ENCODE data around the gene RANBP3.

The RANBP3 gene

GRCh38 chr19:5959260-5960004 is 18.5 kb downstream of the RANBP3 start:
- DNase-seq, result no peak
- no peak for TF ChIP-seq GATA1 (IDR thresholded peaks at IDR 0.05; ENCODE audit: low read depth, low read length)
- TF ChIP-seq POLR2A (IDR thresholded peaks at IDR 0.05; ENCODE audit: low read length), result no peak

GRCh38 chr19:5958851-5959122 is 19.2 kb downstream of the RANBP3 start:
- no peak for DNase-seq
- no peak for TF ChIP-seq GATA1 (IDR thresholded peaks at IDR 0.05; ENCODE audit: low read depth, low read length)
- no peak for TF ChIP-seq POLR2A (IDR thresholded peaks at IDR 0.05; ENCODE audit: low read length)

GRCh38 chr19:5958074-5958850 is 19.7 kb downstream of the RANBP3 start:
- TF ChIP-seq POLR2A (IDR thresholded peaks at IDR 0.05; ENCODE audit: low read length), result no peak
- TF ChIP-seq GATA1 (IDR thresholded peaks at IDR 0.05; ENCODE audit: low read depth, low read length), result no peak
- DNase-seq, result no peak

GRCh38 chr19:5957170-5957569 is 20.8 kb downstream of the RANBP3 start:
- TF ChIP-seq GATA1 (IDR thresholded peaks at IDR 0.05; ENCODE audit: low read depth, low read length) (no peak), POLR2A (IDR thresholded peaks at IDR 0.05; ENCODE audit: low read length) (no peak)
- DNase-seq, result no peak

DNA sequence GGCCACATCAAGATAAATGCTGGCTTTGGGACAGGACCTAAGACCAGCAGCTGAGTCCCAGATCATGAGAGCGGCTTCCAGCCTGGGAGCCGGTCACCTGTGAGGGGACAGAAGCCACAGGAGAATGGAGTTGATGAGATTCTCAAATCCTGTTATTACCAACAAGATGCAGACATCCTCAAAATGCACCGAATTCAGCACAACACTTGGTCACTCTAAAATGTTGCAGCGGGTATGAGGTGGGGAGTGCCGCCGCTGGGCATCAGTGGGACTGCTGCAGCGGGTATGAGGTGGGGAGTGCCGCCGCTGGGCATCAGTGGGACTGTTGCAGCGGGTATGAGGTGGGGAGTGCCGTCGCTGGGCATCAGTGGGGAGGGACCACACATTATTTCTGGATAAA is 21.2 kb downstream of the RANBP3 start:
- TF ChIP-seq POLR2A (IDR thresholded peaks at IDR 0.05; ENCODE audit: low read length) (no peak), GATA1 (IDR thresholded peaks at IDR 0.05; ENCODE audit: low read depth, low read length) (no peak)
- no peak for DNase-seq

DNA sequence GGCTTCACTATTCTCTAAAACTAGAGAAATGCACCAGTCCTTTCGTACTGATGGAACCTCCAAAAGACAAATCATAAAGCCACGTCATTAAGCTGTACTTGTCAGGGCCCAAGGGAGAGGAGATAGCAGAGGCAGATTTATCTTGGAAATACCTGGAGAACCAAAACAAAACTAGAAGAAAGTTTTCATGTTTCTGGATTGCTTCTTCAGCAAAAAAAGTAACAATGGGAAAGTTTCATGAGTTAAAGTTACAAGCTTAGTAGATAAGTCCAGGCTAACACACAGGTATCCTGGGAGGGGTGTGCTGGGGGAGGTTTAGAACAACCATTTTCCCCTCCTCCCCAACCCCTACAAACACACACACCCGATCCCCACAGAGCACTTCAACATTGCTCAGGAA is 21.6 kb downstream of the RANBP3 start:
- TF ChIP-seq GATA1 (IDR thresholded peaks at IDR 0.05; ENCODE audit: low read depth, low read length) (no peak), POLR2A (IDR thresholded peaks at IDR 0.05; ENCODE audit: low read length) (no peak)

DNA sequence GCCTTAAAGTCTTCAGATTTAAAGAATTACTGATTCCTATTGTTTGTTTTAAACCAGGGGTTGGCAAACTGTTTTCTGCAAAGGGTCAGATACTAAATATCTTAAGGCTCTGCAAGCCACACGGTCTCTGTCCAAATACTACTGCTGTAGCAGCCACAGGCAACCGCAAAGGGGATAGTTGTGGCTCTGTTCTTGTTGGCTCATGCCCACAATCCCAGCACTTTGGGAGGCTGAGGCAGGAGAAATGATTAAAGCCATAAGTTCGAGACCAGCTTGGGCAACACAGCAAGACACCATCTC is 22.4 kb downstream of the RANBP3 start:
- TF ChIP-seq POLR2A (IDR thresholded peaks at IDR 0.05; ENCODE audit: low read length) (no peak), GATA1 (IDR thresholded peaks at IDR 0.05; ENCODE audit: low read depth, low read length) (no peak)
- DNase-seq, result no peak

More for the DNA sequence above, 21.6 kb downstream of the RANBP3 start:
- no peak for DNase-seq

DNA sequence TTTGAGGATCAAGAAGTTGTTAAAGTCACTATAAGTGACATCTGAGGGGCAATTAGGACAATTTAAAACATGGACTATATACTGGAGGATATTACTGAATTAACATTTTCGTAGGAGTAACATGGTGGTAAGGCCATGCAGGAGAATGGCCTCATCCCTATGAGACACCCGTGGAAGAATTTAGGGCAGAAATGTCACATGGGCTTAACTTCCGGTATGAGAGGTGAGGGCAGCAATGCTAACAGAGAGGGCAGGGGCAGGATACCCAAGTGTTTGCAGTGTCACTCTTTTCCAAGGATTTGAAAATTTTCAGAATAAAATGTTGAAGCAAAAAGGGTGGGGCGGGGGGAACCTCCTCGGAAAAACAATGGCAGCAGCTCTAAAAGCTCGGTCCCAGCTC is 23.6 kb downstream of the RANBP3 start:
- DNase-seq, result no peak
- TF ChIP-seq GATA1 (IDR thresholded peaks at IDR 0.05; ENCODE audit: low read depth, low read length), result no peak
- TF ChIP-seq POLR2A (IDR thresholded peaks at IDR 0.05; ENCODE audit: low read length), result no peak

DNA sequence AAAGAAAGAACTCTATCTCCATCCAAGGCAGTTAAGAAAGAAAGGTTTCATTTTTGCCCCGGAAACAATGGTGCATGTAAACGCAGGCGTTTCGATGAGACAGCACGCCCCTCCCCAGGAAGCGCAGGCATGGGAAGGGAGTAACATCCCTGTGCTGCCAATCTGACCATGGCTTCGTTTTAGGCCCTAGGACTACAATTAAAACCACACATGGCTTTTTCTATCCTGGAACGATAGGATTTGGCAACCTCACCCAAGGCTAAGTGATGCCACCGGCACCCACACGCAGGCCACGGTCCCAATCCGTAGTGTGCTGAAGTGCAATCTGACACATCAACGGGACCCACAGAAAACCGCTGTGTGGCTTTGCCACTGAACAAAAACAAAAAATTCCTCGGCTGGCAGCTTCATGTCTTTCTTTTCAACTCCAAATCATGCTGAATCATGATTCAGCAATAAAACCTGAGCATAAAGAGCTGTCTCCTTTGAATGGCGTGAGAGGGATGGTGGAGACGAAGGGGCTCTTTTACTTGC is 24.2 kb downstream of the RANBP3 start:
- TF ChIP-seq POLR2A (IDR thresholded peaks at IDR 0.05; ENCODE audit: low read length) (no peak), GATA1 (IDR thresholded peaks at IDR 0.05; ENCODE audit: low read depth, low read length) (no peak)
- no peak for DNase-seq

DNA sequence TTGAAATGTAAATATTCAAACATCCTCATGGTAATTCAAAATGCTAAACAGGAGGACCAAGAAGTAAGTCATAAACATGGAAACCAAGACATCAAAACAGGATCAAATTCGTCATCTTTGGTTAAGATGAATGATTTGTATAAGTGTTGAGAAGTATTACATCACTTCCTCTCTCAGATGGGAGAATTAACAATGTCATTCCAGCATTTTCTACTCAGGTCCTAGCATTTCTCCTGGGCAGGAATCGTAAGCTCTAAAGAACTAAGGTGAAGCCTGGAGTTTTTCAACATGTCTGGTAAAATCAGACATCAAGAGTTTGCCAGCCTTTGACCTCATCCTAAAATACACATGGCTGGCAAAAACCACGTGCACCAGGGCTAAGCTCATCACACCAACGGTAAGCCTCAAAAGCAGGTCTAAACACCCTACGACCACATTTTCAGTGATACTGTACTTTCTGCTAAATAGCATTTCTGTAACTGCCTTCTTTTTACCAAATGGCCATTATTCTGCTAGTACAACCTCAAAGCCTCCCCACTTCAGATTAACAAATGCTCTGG is 24.8 kb downstream of the RANBP3 start:
- TF ChIP-seq GATA1 (IDR thresholded peaks at IDR 0.05; ENCODE audit: low read depth, low read length), result no peak
- no peak for TF ChIP-seq POLR2A (IDR thresholded peaks at IDR 0.05; ENCODE audit: low read length)
- no peak for DNase-seq

DNA sequence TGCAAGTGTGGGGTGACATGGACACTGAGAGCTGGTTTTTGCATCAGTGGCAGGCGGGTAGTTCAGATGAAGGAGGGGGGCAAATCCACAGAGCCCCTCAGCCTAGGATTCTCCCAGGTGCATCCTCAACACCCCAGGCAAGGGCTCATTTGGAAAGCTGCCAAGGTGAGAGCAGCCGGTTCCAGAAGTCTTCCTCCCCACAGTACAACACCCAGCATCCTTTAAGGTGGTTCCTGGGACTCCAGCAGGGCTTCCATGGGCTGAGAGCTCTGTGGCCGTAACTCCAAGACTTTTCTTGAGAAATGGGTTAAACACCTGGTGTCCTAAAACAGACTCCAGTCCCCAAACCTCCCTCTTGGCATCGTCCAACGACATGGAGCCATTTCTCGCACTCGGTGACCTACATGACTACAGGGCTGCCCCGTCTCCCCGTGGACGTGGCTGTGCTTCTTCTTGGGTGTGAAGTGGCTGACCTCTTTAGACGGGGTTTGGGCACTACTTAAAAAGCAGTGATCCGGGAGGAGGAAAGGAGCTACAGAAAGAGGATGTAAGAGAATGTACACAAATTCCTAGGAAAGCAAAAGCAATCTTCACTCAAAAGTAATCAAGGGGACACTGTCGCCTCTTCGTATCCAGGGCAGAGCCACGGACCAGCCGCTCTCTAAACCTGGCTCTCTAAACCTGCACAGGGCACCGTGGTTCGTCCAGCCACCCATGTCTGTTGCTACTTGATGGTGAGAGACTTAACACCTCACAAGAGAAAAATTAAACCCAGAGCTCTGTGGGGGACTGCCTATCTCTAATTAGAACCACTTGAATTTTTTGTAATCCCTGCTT is 25.5 kb downstream of the RANBP3 start:
- no peak for TF ChIP-seq POLR2A (IDR thresholded peaks at IDR 0.05; ENCODE audit: low read length)
- no peak for TF ChIP-seq GATA1 (IDR thresholded peaks at IDR 0.05; ENCODE audit: low read depth, low read length)
- no peak for DNase-seq

DNA sequence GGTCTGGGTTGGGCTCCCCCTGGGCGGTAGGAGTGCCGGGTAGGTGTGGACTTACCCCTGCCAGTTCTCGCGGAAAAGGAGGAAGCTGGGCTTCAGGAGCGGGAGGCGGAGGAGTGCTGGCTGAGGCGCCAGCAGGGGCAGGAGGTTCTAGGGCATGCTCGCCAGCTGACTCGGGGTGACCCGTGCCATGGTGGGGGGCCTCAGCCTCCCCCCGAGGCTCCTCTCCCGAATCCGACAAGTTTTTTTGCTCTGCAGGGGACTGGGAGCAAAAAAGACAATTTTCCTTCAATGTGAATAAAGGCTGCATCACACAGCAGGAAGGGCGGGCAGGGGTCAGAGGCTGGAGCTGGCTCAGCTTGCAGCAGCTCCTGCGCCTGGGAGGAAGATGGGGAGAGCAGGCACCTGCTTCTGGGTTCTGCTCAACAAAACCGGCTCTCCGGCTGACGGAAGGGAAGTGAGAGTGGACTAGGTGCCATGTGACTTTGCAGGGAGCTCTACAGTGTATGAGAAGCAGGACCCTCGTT is 26.5 kb downstream of the RANBP3 start:
- TF ChIP-seq POLR2A (IDR thresholded peaks at IDR 0.05; ENCODE audit: low read length) (no peak), GATA1 (IDR thresholded peaks at IDR 0.05; ENCODE audit: low read depth, low read length) (no peak)
- DNase-seq, result no peak

GRCh38 chr19:5950741-5951140 is 27.2 kb downstream of the RANBP3 start:
- TF ChIP-seq POLR2A (IDR thresholded peaks at IDR 0.05; ENCODE audit: low read length) (no peak), GATA1 (IDR thresholded peaks at IDR 0.05; ENCODE audit: low read depth, low read length) (no peak)
- no peak for DNase-seq
